Activated naive CD4-positive, alpha-beta T cell treated with anti-CD3 and anti-CD28 coated beads, Interleukin-2, amount 50 U/mL, for 72 hours (primary cell): ENCODE measurements around the gene MZB1. TPM values are rescaled to one million over a fixed set of nuclear protein-coding genes. Genes with fewer than 3 reads are reported as not detected.
A peak's percentile ranks its signal among the peaks of the same experiment; 100 is the strongest.

ENCODE experiments used
- ATAC-seq, 2 donors: fragments of 150-1000 bp; cut with Tn5 transposase; 2 replicates each; pipeline ENCODE4 v1.10.0; 2021; ENCODE audit warnings: mild to moderate bottlenecking in 2 of 2, moderate library complexity in 2 of 2
- DNase-seq, 2 donors: peaks; one replicate each; pipeline ENCODE4 v3.0.0; 2021 to 2022; ENCODE audit warnings: low spot score in 2 of 2
- H3K27ac Mint-ChIP-seq, 2 donors: one replicate each; pipeline ENCODE4 v1.8.0; 2022; ENCODE audit warnings: mild to moderate bottlenecking in 2 of 2, mixed read lengths in 2 of 2
- H3K36me3 Mint-ChIP-seq, 2 donors: one replicate each; pipeline ENCODE4 v1.8.0; 2022; ENCODE audit warnings: mixed read lengths in 2 of 2
- H3K9me3 Mint-ChIP-seq, 2 donors: one replicate each; pipeline ENCODE4 v1.8.0; 2022; ENCODE audit warnings: mixed read lengths in 2 of 2
- total RNA-seq, 2 donors: library from RNA; stranded (reverse); gene quantifications; one replicate each; pipeline ENCODE4 v1.2.3, GENCODE V29; 2022

Gene MZB1
- 10 to 100 TPM; 14.2 to 24.1 TPM for total RNA-seq

- peak; percentile 49 to 75 for ATAC-seq
- DNase-seq, result peak; percentile 43 to 88
- H3K9me3 Mint-ChIP-seq, result no peaks in the 10 kb centered on the region
- H3K36me3 Mint-ChIP-seq, result peaks cover 17% of the 10 kb centered on the region in 2 donors
- peak within 1 kb of the TSS; percentile 68 to 94 for H3K27ac Mint-ChIP-seq
Observed at GRCh38 chr5:139389701-139390638, at the start of gene MZB1. Gene MZB1 (minus strand): TSS chr5:139389913. CDS start chr5:139389856, 57 bp downstream.

GRCh38 chr5:139439013-139439903 is 49.5 kb upstream of the MZB1 start, which contains the start of gene DNAJC18:
Gene DNAJC18 (minus strand): TSS chr5:139439525. CDS start chr5:139439445, 80 bp downstream.
- DNase-seq, result peak; percentile 88 to 89

GRCh38 chr5:139438707-139439012 is 48.9 kb upstream of the MZB1 start:
- ATAC-seq (no peak), DNase-seq (no peak)
- Mint-ChIP-seq H3K27ac (peak overlapping the region; percentile 93 to 95), H3K9me3 (no peaks in the 10 kb centered on the region), H3K36me3 (peaks cover 0 to 55% of the 10 kb centered on the region in 2 donors)

More at GRCh38 chr5:139439013-139439903, 49.5 kb upstream of the MZB1 start, which contains the start of gene DNAJC18:
- Mint-ChIP-seq H3K27ac (peak within 1 kb of the TSS; percentile 93 to 100), H3K36me3 (peaks cover 0 to 55% of the 10 kb centered on the region in 2 donors), H3K9me3 (no peaks in the 10 kb centered on the region)
- peak; percentile 87 to 91 for ATAC-seq

GRCh38 chr5:139435676-139436075 is 46.0 kb upstream of the MZB1 start:
- Mint-ChIP-seq H3K36me3 (peaks cover 0 to 52% of the 10 kb centered on the region in 2 donors), H3K27ac (no peak overlapping the region)
- DNase-seq, result no peak

GRCh38 chr5:139431706-139432105 is 42.0 kb upstream of the MZB1 start:
- Mint-ChIP-seq H3K27ac (no peak overlapping the region), H3K9me3 (no peaks in the 10 kb centered on the region), H3K36me3 (peaks cover 0 to 45% of the 10 kb centered on the region in 2 donors)
- DNase-seq (no peak), ATAC-seq (no peak)

More at GRCh38 chr5:139435676-139436075, 46.0 kb upstream of the MZB1 start:
- H3K9me3 Mint-ChIP-seq, result no peaks in the 10 kb centered on the region
- ATAC-seq, result no peak

GRCh38 chr5:139430015-139430414 is 40.3 kb upstream of the MZB1 start:
- no peaks in the 10 kb centered on the region for H3K9me3 Mint-ChIP-seq
- peak in 1 of 2 donors; percentile 60 for ATAC-seq

GRCh38 chr5:139426203-139426885 is 36.6 kb upstream of the MZB1 start:
- no peak for DNase-seq
- Mint-ChIP-seq H3K9me3 (no peaks in the 10 kb centered on the region), H3K27ac (no peak overlapping the region), H3K36me3 (peaks cover 0 to 41% of the 10 kb centered on the region in 2 donors)
- ATAC-seq, result no peak

More at GRCh38 chr5:139430015-139430414, 40.3 kb upstream of the MZB1 start:
- no peak overlapping the region for H3K27ac Mint-ChIP-seq
- no peak for DNase-seq
- peaks cover 0 to 38% of the 10 kb centered on the region in 2 donors for H3K36me3 Mint-ChIP-seq

- ATAC-seq, result no peak
- H3K36me3 Mint-ChIP-seq, result peaks cover 5 to 40% of the 10 kb centered on the region in 2 donors
- no peak overlapping the region for H3K27ac Mint-ChIP-seq
- DNase-seq, result no peak
- no peaks in the 10 kb centered on the region for H3K9me3 Mint-ChIP-seq
Observed at GRCh38 chr5:139425497-139425896, 35.8 kb upstream of the MZB1 start.

- peak overlapping the region in 1 of 2 donors; percentile 35 for H3K27ac Mint-ChIP-seq
- peaks cover 13 to 38% of the 10 kb centered on the region in 2 donors for H3K36me3 Mint-ChIP-seq
- peak in 1 of 2 donors; percentile 56 for DNase-seq
- ATAC-seq, result peak; percentile 86 to 92
- H3K9me3 Mint-ChIP-seq, result no peaks in the 10 kb centered on the region
Observed at GRCh38 chr5:139422307-139422893, 32.7 kb upstream of the MZB1 start.

- peak overlapping the region in 1 of 2 donors; percentile 11 for H3K27ac Mint-ChIP-seq
- ATAC-seq, result no peak
- no peaks in the 10 kb centered on the region for H3K9me3 Mint-ChIP-seq
- no peak for DNase-seq
- H3K36me3 Mint-ChIP-seq, result peaks cover 13 to 47% of the 10 kb centered on the region in 2 donors
Observed at GRCh38 chr5:139419226-139420192, 29.8 kb upstream of the MZB1 start.

- DNase-seq (no peak), ATAC-seq (no peak)
- Mint-ChIP-seq H3K9me3 (no peaks in the 10 kb centered on the region), H3K27ac (no peak overlapping the region), H3K36me3 (peaks cover 13 to 48% of the 10 kb centered on the region in 2 donors)
Observed at GRCh38 chr5:139418793-139419192, 29.1 kb upstream of the MZB1 start.

- ATAC-seq, result no peak
- no peaks in the 10 kb centered on the region for H3K9me3 Mint-ChIP-seq
- DNase-seq, result no peak
- H3K36me3 Mint-ChIP-seq, result peaks cover 23 to 57% of the 10 kb centered on the region in 2 donors
- H3K27ac Mint-ChIP-seq, result peak overlapping the region; percentile 79 to 97
Observed at GRCh38 chr5:139417214-139417613, 27.5 kb upstream of the MZB1 start.

- Mint-ChIP-seq H3K9me3 (no peaks in the 10 kb centered on the region), H3K36me3 (peaks cover 23 to 58% of the 10 kb centered on the region in 2 donors), H3K27ac (peak overlapping the region; percentile 97 to 98)
- ATAC-seq (no peak), DNase-seq (no peak)
Observed at GRCh38 chr5:139416651-139417050, 26.9 kb upstream of the MZB1 start.

GRCh38 chr5:139415869-139416268 is 26.2 kb upstream of the MZB1 start:
- H3K9me3 Mint-ChIP-seq, result no peaks in the 10 kb centered on the region
- DNase-seq, result no peak
- ATAC-seq, result no peak
- peak overlapping the region; percentile 97 to 98 for H3K27ac Mint-ChIP-seq
- H3K36me3 Mint-ChIP-seq, result peaks cover 21 to 63% of the 10 kb centered on the region in 2 donors
